PC-9 (cell line): ENCODE results near the gene NF2.

Source experiments
- EZH2 ChIP-seq: fragments of 200-600 bp; sonication (generic); IDR thresholded peaks from 2 replicates; pipeline ENCODE4 v1.8.0; 2017; ENCODE audit warnings: antibody characterized with exemption, low read depth
- TF ChIP-seq, protein P1 (sequence below): fragments of 200-600 bp; sonication (generic); conservative IDR thresholded peaks from 2 replicates; pipeline ENCODE4 v1.6.1; 2017; ENCODE audit warnings: mixed run types, antibody characterized with exemption, mild to moderate bottlenecking, moderate library complexity

DNA sequence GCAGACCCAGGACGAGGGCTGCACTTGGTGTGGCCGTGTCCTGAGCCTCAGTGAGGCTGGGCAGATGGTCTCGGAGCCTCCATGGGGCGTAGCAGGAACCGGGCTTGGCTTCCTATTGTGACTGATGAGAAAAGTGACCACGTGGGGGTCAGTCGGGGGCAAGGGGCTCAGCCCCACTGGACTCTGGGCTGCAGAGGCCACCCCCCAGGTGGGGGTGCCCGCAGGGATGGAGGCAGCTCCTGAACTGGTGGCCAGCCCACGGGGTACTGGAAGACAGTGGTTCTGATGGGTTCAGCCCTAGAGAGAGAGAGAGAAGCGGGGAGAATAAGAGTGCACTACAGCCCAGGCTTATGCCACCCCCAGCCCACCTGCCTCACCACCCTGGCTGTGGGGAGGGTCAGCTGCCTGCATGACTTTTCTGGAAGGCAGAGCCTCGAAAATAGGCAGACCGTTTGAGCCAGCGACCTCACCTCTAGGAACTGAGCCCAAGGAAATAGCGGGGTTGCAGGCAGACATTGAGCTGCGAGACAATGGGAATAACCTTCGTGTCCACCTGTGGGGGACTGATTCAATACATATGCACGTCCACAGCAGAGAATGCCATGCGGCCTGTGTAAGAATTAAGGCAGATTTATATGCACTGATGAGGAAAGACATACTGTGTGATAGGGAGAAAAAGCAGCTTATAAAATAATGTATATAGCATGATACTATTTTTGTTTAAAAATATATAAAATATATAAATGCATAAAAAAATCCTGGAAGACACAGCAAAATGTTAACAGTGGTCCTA is 127.8 kb downstream of the NF2 start:
- TF ChIP-seq, protein P1, sequence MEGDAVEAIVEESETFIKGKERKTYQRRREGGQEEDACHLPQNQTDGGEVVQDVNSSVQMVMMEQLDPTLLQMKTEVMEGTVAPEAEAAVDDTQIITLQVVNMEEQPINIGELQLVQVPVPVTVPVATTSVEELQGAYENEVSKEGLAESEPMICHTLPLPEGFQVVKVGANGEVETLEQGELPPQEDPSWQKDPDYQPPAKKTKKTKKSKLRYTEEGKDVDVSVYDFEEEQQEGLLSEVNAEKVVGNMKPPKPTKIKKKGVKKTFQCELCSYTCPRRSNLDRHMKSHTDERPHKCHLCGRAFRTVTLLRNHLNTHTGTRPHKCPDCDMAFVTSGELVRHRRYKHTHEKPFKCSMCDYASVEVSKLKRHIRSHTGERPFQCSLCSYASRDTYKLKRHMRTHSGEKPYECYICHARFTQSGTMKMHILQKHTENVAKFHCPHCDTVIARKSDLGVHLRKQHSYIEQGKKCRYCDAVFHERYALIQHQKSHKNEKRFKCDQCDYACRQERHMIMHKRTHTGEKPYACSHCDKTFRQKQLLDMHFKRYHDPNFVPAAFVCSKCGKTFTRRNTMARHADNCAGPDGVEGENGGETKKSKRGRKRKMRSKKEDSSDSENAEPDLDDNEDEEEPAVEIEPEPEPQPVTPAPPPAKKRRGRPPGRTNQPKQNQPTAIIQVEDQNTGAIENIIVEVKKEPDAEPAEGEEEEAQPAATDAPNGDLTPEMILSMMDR, result no peak
- no peak for TF ChIP-seq EZH2
